ENCODE measurements around the gene CADPS.

GRCh38 chr3:62696011-62696410, 179.2 kb downstream of the CADPS start:
- TF ChIP-seq, protein P1, sequence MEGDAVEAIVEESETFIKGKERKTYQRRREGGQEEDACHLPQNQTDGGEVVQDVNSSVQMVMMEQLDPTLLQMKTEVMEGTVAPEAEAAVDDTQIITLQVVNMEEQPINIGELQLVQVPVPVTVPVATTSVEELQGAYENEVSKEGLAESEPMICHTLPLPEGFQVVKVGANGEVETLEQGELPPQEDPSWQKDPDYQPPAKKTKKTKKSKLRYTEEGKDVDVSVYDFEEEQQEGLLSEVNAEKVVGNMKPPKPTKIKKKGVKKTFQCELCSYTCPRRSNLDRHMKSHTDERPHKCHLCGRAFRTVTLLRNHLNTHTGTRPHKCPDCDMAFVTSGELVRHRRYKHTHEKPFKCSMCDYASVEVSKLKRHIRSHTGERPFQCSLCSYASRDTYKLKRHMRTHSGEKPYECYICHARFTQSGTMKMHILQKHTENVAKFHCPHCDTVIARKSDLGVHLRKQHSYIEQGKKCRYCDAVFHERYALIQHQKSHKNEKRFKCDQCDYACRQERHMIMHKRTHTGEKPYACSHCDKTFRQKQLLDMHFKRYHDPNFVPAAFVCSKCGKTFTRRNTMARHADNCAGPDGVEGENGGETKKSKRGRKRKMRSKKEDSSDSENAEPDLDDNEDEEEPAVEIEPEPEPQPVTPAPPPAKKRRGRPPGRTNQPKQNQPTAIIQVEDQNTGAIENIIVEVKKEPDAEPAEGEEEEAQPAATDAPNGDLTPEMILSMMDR (IDR thresholded peaks at IDR 0.05) = no peak
- TF ChIP-seq POLR2A (IDR thresholded peaks at IDR 0.05) = no peak
